OCI-LY3 (cell line): ENCODE results near the gene HOXA3.

Experiments used
- CTCF ChIP-seq: fragments of 200-600, 300-600 bp; sonication (generic); IDR thresholded peaks from 2 replicates; pipeline ENCODE4 v1.5.1; 2014; ENCODE audit warnings: antibody characterized with exemption, low read length, low read depth
- EZH2phosphoT487 ChIP-seq: fragments of 200-600 bp; shearing (Covaris generic); IDR thresholded peaks from 2 replicates; pipeline ENCODE4 v1.6.1; 2018; ENCODE audit warnings: antibody characterized with exemption, mixed run types, low read depth

- TF ChIP-seq CTCF, result no peak
- no peak for TF ChIP-seq EZH2phosphoT487
Observed at GRCh38 chr7:27122077-27122910, 30.1 kb downstream of the HOXA3 start.
